ENCODE measurements around the gene EML6.

The EML6 gene

GRCh38 chr2:54845094-54845493, 121.6 kb downstream of the EML6 start:
- TF ChIP-seq, protein P1, sequence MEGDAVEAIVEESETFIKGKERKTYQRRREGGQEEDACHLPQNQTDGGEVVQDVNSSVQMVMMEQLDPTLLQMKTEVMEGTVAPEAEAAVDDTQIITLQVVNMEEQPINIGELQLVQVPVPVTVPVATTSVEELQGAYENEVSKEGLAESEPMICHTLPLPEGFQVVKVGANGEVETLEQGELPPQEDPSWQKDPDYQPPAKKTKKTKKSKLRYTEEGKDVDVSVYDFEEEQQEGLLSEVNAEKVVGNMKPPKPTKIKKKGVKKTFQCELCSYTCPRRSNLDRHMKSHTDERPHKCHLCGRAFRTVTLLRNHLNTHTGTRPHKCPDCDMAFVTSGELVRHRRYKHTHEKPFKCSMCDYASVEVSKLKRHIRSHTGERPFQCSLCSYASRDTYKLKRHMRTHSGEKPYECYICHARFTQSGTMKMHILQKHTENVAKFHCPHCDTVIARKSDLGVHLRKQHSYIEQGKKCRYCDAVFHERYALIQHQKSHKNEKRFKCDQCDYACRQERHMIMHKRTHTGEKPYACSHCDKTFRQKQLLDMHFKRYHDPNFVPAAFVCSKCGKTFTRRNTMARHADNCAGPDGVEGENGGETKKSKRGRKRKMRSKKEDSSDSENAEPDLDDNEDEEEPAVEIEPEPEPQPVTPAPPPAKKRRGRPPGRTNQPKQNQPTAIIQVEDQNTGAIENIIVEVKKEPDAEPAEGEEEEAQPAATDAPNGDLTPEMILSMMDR (conservative IDR thresholded peaks at IDR 0.05) = no peak
- no peak overlapping the region for H3K27ac ChIP-seq

DNA sequence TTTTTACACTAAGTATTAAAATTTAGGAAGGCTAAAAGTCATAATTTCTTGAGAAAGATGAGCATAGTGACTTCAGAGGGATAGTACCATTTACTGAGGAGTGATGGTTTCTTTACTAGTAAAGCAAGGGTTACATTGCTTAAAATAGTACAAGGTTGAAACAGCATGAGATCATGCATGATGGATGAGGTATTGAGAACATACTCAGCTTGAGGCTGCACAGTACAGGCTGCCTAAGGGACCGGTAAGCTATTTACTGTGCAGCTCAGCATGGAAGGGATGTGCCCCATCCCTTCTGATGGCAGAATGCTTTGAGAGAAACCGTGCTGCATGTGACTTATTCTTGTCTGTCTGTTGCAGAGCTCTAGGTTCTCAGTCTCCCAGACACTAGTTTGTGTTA, 122.1 kb downstream of the EML6 start:
- TF ChIP-seq, protein P1 (conservative IDR thresholded peaks at IDR 0.05) = no peak
- H3K27ac ChIP-seq = no peak overlapping the region

DNA sequence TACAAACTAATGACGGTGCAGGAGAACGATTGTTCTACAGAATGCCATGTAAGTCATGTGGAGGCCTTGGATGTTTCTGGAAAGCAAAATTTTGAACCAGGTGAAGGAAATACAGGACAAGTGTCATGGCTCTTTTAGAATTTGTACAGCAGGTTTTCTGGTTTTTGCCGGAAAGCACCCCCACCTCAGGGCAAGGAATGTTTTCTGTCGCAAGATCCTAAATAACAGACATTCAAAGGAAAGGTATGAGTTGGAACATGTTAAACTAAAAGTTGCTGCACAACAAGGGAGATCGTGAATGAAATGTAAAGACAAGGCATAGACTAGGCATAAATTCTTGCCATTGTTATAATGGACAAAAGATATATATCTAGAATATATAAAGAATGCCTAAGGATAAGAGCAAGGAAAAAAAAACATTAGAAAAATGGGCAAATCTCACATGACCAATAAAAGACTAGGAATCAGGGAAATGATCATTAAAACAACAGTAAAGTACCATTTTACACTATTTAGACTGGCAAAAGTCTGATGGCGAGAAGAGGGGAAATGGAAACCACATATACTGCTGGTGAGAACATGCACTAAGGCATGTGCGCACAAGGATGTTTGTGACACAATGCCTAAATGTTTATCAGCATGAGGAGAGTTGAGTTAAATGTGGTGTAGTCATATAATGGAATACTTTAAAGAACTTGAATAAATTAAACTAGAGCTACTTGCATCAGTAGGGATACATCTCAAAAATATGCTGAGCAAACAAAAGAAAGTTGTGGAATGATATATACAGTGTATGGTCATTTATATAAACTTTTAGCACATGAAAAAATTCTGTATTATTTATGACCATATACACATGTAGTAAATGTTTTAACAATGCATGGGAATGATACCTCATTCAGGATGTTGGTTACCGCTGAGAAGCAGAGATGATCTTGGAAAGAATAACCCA, 127.0 kb downstream of the EML6 start:
- H3K27ac ChIP-seq = no peak overlapping the region
- TF ChIP-seq, protein P1 (conservative IDR thresholded peaks at IDR 0.05) = no peak

DNA sequence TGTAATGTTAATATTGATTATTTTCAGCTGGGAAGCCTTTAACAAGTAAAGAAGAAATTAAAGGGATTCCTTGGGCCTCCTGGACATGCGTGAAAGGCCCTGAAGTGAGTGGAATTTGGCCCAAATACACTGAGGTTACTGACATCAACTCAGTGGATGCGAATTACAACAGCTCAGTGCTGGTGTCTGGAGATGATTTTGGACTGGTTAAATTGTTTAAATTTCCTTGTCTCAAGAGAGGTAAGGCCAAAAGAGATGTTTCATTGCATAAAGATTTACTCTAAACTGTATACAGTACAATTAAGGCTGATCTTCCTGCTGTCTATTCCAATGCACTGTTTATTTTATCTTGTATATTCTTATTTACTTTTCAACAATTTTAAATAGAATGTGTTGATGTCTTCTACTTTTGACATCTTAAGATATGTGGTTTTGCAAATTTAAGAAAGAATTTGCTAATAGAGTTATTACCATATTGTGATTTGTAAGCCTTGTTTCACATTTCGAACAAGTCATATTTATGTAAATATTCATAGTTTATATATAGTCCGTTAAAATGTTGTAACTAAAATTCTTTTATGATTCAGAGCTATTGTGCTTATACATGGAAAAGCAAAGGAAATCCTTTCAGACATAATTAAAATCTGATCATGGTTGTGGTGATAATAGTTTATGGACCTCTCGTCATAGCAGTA, 130.3 kb downstream of the EML6 start:
- TF ChIP-seq, protein P1 (conservative IDR thresholded peaks at IDR 0.05) = no peak

GRCh38 chr2:54855434-54855833, 132.0 kb downstream of the EML6 start:
- no peak overlapping the region for H3K27ac ChIP-seq
- TF ChIP-seq, protein P1 (conservative IDR thresholded peaks at IDR 0.05) = no peak

More for the DNA sequence above, 130.3 kb downstream of the EML6 start:
- H3K27ac ChIP-seq = no peak overlapping the region

DNA sequence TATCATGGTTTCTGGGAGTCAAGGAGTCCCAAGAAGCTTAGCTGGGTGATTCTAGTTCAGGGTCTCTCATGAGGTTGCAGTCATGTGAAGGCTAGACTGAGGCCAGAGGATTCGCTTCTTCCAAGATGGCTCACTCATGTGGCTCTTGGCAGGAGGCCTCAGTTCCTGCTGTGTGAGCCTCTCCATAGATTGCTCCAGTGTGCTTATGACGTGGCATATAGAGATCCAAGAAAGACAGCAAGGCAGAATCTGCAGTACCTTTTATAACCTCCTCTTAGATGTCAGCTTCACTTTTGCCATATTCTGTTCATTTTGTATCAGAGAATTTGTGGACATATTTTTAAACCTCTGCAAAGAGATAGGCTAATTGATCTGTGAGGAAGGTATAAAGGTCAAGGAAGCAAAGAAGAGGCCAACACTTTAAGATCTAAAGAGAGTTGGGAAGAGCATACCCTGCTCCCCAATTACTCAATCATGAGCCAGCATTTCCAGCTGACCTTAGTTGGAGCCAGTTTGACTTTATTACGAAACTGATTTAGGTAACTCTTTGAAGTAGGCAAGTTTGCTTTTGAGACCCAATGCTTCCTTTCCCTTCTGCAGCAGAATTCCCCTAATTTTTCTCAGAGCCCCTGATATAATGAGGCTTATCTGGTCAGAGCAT, 134.7 kb downstream of the EML6 start:
- no peak overlapping the region for H3K27ac ChIP-seq

More for the DNA sequence above, 134.7 kb downstream of the EML6 start:
- TF ChIP-seq, protein P1 (conservative IDR thresholded peaks at IDR 0.05) = no peak
